Measurements from ENCODE around the gene SPIC. TPM values are rescaled to one million over a fixed set of nuclear protein-coding genes. Genes with fewer than 3 reads are reported as not detected.

Gene SPIC
- total RNA-seq, 4 donors from 2014 or later = 0.22 TPM; not detected in 3

DNA sequence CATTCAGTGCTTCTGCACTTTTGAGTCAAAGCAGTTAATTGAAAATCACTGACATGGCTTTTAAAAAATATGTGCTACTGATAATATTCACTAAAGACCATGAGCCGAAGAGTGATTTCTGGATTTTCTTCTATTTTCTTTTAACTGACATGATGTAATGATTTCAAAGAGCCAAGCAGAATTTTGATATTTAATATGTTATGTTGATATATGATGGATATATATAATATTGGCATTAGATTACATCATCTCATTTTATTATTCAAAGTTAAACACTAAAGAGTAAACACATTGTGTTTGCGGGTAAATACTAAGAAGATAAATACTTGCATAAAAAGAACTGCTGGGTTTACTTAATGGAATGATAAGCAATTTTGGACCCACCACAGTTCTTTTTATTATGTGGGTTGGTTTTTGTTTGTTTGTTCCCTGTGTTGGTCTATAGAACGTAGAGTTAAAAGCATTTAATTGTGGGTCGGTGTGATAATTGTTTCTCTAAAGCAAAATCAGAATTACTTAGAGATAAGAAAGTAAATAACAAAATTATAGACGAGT, 692 bp downstream of the SPIC start:
- Histone ChIP-seq H3K27me3 (no peaks in the 10 kb centered on the region), H3K27ac (no peak overlapping the region), H3K36me3 (no peaks in the 10 kb centered on the region), H3K4me3 (no peak overlapping the region), H3K9me3 (no peaks in the 10 kb centered on the region), H3K4me1 (no peaks in the 10 kb centered on the region)
- WGBS, 2 donors = 57 to 65% methylated on average over 5 of the region's 5 CpGs
- intact Hi-C loops (cut with DNase I) = no loop called here
- no peak for TF ChIP-seq POLR2A (IDR thresholded peaks at IDR 0.05)
- TF ChIP-seq, protein P1, sequence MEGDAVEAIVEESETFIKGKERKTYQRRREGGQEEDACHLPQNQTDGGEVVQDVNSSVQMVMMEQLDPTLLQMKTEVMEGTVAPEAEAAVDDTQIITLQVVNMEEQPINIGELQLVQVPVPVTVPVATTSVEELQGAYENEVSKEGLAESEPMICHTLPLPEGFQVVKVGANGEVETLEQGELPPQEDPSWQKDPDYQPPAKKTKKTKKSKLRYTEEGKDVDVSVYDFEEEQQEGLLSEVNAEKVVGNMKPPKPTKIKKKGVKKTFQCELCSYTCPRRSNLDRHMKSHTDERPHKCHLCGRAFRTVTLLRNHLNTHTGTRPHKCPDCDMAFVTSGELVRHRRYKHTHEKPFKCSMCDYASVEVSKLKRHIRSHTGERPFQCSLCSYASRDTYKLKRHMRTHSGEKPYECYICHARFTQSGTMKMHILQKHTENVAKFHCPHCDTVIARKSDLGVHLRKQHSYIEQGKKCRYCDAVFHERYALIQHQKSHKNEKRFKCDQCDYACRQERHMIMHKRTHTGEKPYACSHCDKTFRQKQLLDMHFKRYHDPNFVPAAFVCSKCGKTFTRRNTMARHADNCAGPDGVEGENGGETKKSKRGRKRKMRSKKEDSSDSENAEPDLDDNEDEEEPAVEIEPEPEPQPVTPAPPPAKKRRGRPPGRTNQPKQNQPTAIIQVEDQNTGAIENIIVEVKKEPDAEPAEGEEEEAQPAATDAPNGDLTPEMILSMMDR (IDR thresholded peaks at IDR 0.05) = no peak
- no peak for DNase-seq

DNA sequence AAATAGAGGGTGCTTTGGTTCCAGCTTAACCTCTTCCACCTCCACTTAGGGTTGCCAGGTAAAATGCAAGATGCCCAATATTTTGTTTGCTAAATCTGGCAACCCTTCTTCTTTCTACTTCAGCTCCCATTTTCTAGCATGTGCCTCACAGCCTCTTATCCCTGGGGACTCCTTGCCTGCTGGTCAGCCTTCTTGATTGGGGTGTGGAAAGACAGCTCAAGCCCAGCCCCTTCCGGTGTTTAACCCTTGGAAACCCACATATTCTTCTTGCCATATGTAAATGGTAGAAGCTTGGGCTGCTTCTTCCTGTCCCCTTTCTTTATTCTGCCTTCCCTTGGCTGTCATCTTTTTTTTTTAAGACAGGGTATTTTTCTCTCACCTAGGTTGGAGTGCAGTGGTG, 5.7 kb downstream of the SPIC start:
- TF ChIP-seq, protein P1 (IDR thresholded peaks at IDR 0.05) = no peak
- TF ChIP-seq POLR2A (IDR thresholded peaks at IDR 0.05) = no peak

DNA sequence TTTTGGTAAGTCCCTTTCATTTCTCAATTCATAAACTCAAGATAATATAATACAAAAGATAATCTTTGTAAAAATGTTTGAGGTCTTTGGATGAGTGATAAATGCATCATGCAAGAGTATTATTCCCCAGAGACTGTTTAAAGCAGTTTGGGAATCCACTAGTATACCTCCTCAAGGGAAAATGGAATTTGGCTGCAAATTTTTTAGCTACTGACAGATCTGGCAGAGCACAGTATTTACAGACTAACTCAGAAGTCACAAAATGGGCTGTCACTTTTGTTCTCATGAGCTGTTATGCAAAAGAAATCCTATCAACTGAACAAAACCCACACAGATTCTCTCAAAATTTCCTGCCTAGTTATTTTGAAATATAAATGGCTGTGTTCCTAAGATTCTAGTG, 9.9 kb downstream of the SPIC start:
- no peak overlapping the region for H3K4me3 ChIP-seq
- TF ChIP-seq, protein P1 (IDR thresholded peaks at IDR 0.05) = no peak
- no peak for TF ChIP-seq POLR2A (IDR thresholded peaks at IDR 0.05)
- no peak overlapping the region for H3K27ac ChIP-seq
- H3K36me3 ChIP-seq = no peaks in the 10 kb centered on the region
- H3K27me3 ChIP-seq = no peaks in the 10 kb centered on the region
- intact Hi-C loops (cut with DNase I) = no loop called here
- H3K9me3 ChIP-seq = no peaks in the 10 kb centered on the region
- no peak for DNase-seq
- peaks cover 0 to 4% (median 0%) of the 10 kb centered on the region in 3 donors for H3K4me1 ChIP-seq

More for the DNA sequence above, 5.7 kb downstream of the SPIC start:
- H3K4me1 ChIP-seq = peaks cover 0 to 4% (median 0%) of the 10 kb centered on the region in 3 donors
- H3K4me3 ChIP-seq = no peak overlapping the region
- no peaks in the 10 kb centered on the region for H3K36me3 ChIP-seq
- intact Hi-C loops (cut with DNase I) = no loop called here
- H3K9me3 ChIP-seq = no peaks in the 10 kb centered on the region
- DNase-seq = no peak
- no peak overlapping the region for H3K27ac ChIP-seq
- WGBS, 2 donors = 46 to 64% methylated on average over 1 of the region's 1 CpG
- no peaks in the 10 kb centered on the region for H3K27me3 ChIP-seq

DNA sequence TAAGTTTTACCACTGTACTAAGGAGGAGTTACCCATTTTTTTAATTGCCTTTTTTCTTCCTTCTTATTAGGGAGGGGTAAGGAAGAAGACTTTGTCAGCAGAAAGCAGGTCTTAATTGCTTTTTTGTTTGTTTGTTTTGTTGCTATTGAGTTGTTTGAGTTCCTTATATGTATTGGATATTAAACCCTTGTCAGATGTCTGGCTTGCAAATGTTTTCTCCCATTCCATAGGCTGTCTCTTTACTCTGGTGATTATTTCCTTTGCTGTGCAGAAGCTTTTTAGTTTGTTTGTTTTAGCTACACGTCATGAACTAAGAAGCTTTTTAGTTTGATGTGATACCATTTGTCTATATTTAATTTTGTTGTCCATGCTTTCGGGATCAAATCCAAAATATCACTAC, 13.3 kb downstream of the SPIC start:
- TF ChIP-seq, protein P1 (IDR thresholded peaks at IDR 0.05) = no peak
- no peak for TF ChIP-seq POLR2A (IDR thresholded peaks at IDR 0.05)
- Histone ChIP-seq H3K4me3 (no peak overlapping the region), H3K4me1 (peaks cover 0 to 4% (median 0%) of the 10 kb centered on the region in 3 donors), H3K27me3 (no peaks in the 10 kb centered on the region), H3K27ac (no peak overlapping the region), H3K36me3 (no peaks in the 10 kb centered on the region), H3K9me3 (no peaks in the 10 kb centered on the region)
- no peak for DNase-seq
- WGBS, 2 donors = 45 to 56% methylated on average over 2 of the region's 2 CpGs
- intact Hi-C loops (cut with DNase I) = no loop called here

DNA sequence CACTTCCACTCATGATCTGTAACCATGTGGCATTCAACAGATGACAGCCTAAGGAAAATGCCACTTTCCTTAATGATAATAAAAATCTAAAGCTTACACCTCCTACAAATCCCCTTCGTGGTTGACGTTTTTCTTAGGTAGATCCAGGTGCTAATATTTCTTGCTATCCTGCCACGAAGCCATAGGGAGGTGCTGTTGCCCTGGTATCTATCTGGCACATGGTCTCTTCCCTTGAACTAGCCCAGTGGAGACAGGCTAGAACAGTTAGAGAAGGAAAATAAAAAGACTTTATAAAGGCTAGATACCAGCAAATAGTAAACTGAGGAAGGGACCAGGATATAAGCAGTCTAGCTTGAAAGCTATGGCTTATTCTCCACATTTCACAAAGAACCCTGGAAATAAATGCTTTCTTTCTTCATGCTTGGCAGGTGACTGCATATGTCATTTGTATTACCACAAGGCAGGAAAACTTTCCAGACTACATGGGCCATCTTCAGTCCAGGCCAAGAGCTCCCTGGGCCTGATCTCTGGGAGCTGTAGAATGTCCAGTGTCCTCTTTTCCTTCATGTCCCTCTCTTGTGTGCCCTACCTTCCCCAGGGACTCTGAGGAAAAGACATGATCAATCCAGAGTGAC, 15.3 kb downstream of the SPIC start:
- Histone ChIP-seq H3K27me3 (no peaks in the 10 kb centered on the region), H3K36me3 (no peaks in the 10 kb centered on the region), H3K9me3 (no peaks in the 10 kb centered on the region), H3K4me3 (no peak overlapping the region), H3K4me1 (peaks cover 0 to 4% (median 0%) of the 10 kb centered on the region in 3 donors), H3K27ac (no peak overlapping the region)
- DNase-seq = no peak
- TF ChIP-seq, protein P1 (IDR thresholded peaks at IDR 0.05) = peak in 5 of 6 experiments; percentile 10 to 57 (median 42)
- no peak for TF ChIP-seq POLR2A (IDR thresholded peaks at IDR 0.05)
- intact Hi-C loops (cut with DNase I) = no loop called here
- 8 to 13% methylated on average over 3 of the region's 3 CpGs for WGBS, 2 donors

Measured in esophagus squamous epithelium (tissue), 5 donors.